HepG2 (cell line): ENCODE data around the gene ZNF384. TPM values are rescaled to one million over a fixed set of nuclear protein-coding genes. Genes with fewer than 3 reads are reported as not detected.

Experiments
- BCL6 ChIP-seq: IDR thresholded peaks from 2 replicates; pipeline ENCODE4 v1.6.1; 2016; ENCODE audit warnings: missing genetic modification reagents, missing compliant biosample characterization
- BORCS8-MEF2B ChIP-seq: sonication (generic); formaldehyde crosslinking; IDR thresholded peaks from 2 replicates; pipeline ENCODE4 v1.8.0; 2022; ENCODE audit warnings: mild to moderate bottlenecking, missing genetic modification reagents
- CCDC6 ChIP-seq: sonication (generic); formaldehyde crosslinking; IDR thresholded peaks from 2 replicates; pipeline ENCODE4 v1.8.1; 2022; ENCODE audit warnings: mild to moderate bottlenecking, missing genetic modification reagents, moderate library complexity
- CHCHD3 ChIP-seq: sonication (generic); formaldehyde crosslinking; IDR thresholded peaks from 2 replicates; pipeline ENCODE4 v1.8.0; 2022; ENCODE audit warnings: mild to moderate bottlenecking, missing genetic modification reagents, moderate library complexity
- FLYWCH1 ChIP-seq: sonication (generic); formaldehyde crosslinking; IDR thresholded peaks from 2 replicates; pipeline ENCODE4 v1.8.1; 2023; ENCODE audit warnings: mild to moderate bottlenecking, missing genetic modification reagents
- GATAD2A ChIP-seq: IDR thresholded peaks from 2 replicates; pipeline ENCODE4 v1.6.1; 2016
- IRF2 ChIP-seq: IDR thresholded peaks from 2 replicates; pipeline ENCODE4 v1.6.1; 2018; ENCODE audit warnings: missing genetic modification reagents, missing compliant biosample characterization
- KDM2A ChIP-seq: sonication (generic); formaldehyde crosslinking; IDR thresholded peaks from 2 replicates; pipeline ENCODE4 v1.4.0; 2020; ENCODE audit warnings: low read depth, missing genetic modification reagents, borderline replicate concordance
- MEIS2 ChIP-seq: sonication (generic); formaldehyde crosslinking; IDR thresholded peaks from 2 replicates; pipeline ENCODE4 v1.9.0; 2021; ENCODE audit warnings: mild to moderate bottlenecking, missing genetic modification reagents
- PHF20 ChIP-seq: sonication (generic); formaldehyde crosslinking; IDR thresholded peaks from 2 replicates; pipeline ENCODE4 v1.5.0; 2020; ENCODE audit warnings: mild to moderate bottlenecking, missing genetic modification reagents
- SALL1 ChIP-seq: sonication (generic); formaldehyde crosslinking; IDR thresholded peaks from 2 replicates; pipeline ENCODE4 v1.8.0; 2022; ENCODE audit warnings: mild to moderate bottlenecking, missing genetic modification reagents
- SMYD3 ChIP-seq: sonication (generic); formaldehyde crosslinking; IDR thresholded peaks from 2 replicates; pipeline ENCODE4 v1.8.1; 2023; ENCODE audit warnings: mild to moderate bottlenecking, missing genetic modification reagents
- ZBTB38 ChIP-seq: sonication (generic); formaldehyde crosslinking; IDR thresholded peaks from 2 replicates; pipeline ENCODE4 v1.5.1; 2020; ENCODE audit warnings: mild to moderate bottlenecking, missing genetic modification reagents
- ZMYM3 ChIP-seq: sonication (generic); formaldehyde crosslinking; IDR thresholded peaks from 2 replicates; pipeline ENCODE4 v1.5.1; 2020; ENCODE audit warnings: mild to moderate bottlenecking, missing genetic modification reagents
- ZNF44 ChIP-seq: sonication (generic); formaldehyde crosslinking; IDR thresholded peaks from 2 replicates; pipeline ENCODE4 v1.5.1; 2020; ENCODE audit warnings: mild to moderate bottlenecking, missing genetic modification reagents
- ZNF660 ChIP-seq: sonication (generic); formaldehyde crosslinking; IDR thresholded peaks from 2 replicates; pipeline ENCODE4 v1.5.1; 2020; ENCODE audit warnings: mild to moderate bottlenecking, low read depth, missing genetic modification reagents, borderline replicate concordance
- ZNF777 ChIP-seq: sonication (generic); formaldehyde crosslinking; IDR thresholded peaks from 2 replicates; pipeline ENCODE4 v1.4.0; 2020; ENCODE audit warnings: missing genetic modification reagents
- ZSCAN29 ChIP-seq: sonication (generic); formaldehyde crosslinking; conservative IDR thresholded peaks from 2 replicates; pipeline ENCODE4 v1.4.0; 2020; ENCODE audit warnings: mild to moderate bottlenecking, missing genetic modification reagents
- polyA plus RNA-seq, 8 experiments: library from polyadenylated mRNA; depleted of rRNA in 3 of 8; stranded (reverse) in 7 of 8; unstranded in 1 of 8; fragments of >200 nt; fragmentation: Illumina TruSeq in 4 of 8; extraction: Trizol in 4 of 8; gene quantifications; 2 replicates each; pipeline versions ENCODE4 v1.2.1 to v1.2.3, GENCODE V29; 2011 to 2016; ENCODE audit warnings: low read depth in 4 of 8, missing spikeins in 1 of 8, mixed read lengths in 1 of 8; ENCODE audit not compliant: insufficient read depth in 1 of 8
- total RNA-seq, 5 experiments: library from RNA; depleted of rRNA; stranded (reverse); fragments of >200 nt; fragmentation: Illumina TruSeq; extraction: Trizol; gene quantifications; 2 replicates each; pipeline ENCODE4 v1.2.3, GENCODE V29; 2016; ENCODE audit warnings: low read depth in 1 of 5
- TF ChIP-seq, protein P1 (sequence below): sonication (generic); formaldehyde crosslinking; IDR thresholded peaks from 2 replicates; pipeline ENCODE4 v1.5.0; 2020; ENCODE audit warnings: missing genetic modification reagents
- TF ChIP-seq, protein P2 (sequence below): sonication (generic); formaldehyde crosslinking; IDR thresholded peaks from 2 replicates; pipeline ENCODE4 v1.4.0; 2020; ENCODE audit warnings: mild to moderate bottlenecking, low read depth, missing genetic modification reagents
- TF ChIP-seq, protein P3 (sequence below): sonication (generic); formaldehyde crosslinking; IDR thresholded peaks from 2 replicates; pipeline ENCODE4 v1.5.0; 2020; ENCODE audit warnings: mild to moderate bottlenecking, missing genetic modification reagents
- TF ChIP-seq, protein P4 (sequence below): sonication (generic); formaldehyde crosslinking; IDR thresholded peaks from 2 replicates; pipeline ENCODE4 v1.4.0; 2020; ENCODE audit warnings: low read depth, missing genetic modification reagents

The ZNF384 gene
- total and polyA plus RNA-seq, 2 of the 13 experiments (the other 11 are each of a cell fraction or from before 2014, with no cell fraction given), result 23.6 to 55.3 TPM

DNA sequence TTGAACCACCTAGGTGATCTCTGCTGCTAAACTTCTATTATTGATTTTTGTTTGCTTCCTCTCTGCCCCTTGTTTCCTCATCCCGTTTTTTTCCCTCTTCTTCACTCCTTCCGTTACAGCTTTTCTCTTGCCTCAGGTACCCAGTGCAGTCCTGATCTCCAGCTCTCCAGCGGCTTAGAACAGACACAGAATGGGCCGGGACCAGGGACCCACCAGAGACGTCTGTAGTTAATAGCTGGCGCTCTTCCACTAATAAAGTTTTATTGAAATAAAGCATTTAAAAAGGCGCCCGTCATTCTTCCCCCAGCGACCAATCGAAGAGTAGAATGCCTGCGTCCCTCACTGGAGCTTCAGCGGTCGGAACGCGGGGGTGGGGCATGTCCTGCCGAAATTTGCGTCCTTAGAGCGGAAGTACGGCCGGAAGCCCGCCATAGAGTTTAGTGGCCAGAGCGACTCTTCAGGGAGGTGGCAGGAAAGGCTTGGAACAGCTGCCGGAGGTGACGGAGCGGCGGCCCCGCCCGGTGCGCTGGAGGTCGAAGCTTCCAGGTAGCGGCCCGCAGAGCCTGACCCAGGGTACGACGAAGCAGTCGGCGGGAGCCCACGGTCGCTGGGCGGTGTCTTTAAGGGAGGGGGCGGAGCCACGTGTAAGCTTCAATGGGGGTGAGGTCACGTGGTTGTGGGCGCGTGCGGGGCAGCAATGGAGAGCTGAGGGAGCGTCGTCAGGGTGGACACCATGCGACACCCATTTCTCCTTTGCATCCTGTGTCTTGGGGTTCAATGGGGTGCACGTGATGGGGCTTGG, 34.6 kb upstream of the ZNF384 start, which contains the start of gene COPS7A (continued):
- TF ChIP-seq FLYWCH1 (CRISPR knock-in tag) (0 out of 2 replicates have a peak, but pooled peaks have one; percentile 92), ZBTB38 (peak; percentile 91), CHCHD3 (CRISPR knock-in tag) (peak; percentile 92; the same call in 1 of the 2 replicates), BCL6 (CRISPR knock-in tag) (no peak; the same call in 1 of the 2 replicates), GATAD2A (CRISPR knock-in tag) (peak; percentile 64; the same call in 1 of the 2 replicates), KDM2A (peak; percentile 79; the same call in 1 of the 2 replicates), PHF20 (CRISPR knock-in tag) (peak; percentile 97), ZNF660 (no peak), ZNF44 (CRISPR knock-in tag) (peak; percentile 76; the same call in 1 of the 2 replicates), ZNF777 (CRISPR knock-in tag) (peak; percentile 70), CCDC6 (CRISPR knock-in tag) (peak; percentile 96), MEIS2 (peak; percentile 48; the same call in 1 of the 2 replicates), ZMYM3 (no peak), BORCS8-MEF2B (CRISPR knock-in tag) (peak; percentile 86), SALL1 (CRISPR knock-in tag) (peak; percentile 92), ZSCAN29 (CRISPR knock-in tag) (no peak), SMYD3 (CRISPR knock-in tag) (no peak), IRF2 (CRISPR knock-in tag) (peak; percentile 72)
- TF ChIP-seq, protein P1, sequence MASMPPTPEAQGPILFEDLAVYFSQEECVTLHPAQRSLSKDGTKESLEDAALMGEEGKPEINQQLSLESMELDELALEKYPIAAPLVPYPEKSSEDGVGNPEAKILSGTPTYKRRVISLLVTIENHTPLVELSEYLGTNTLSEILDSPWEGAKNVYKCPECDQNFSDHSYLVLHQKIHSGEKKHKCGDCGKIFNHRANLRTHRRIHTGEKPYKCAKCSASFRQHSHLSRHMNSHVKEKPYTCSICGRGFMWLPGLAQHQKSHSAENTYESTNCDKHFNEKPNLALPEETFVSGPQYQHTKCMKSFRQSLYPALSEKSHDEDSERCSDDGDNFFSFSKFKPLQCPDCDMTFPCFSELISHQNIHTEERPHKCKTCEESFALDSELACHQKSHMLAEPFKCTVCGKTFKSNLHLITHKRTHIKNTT (CRISPR knock-in tag), result no peak
- TF ChIP-seq, protein P2, sequence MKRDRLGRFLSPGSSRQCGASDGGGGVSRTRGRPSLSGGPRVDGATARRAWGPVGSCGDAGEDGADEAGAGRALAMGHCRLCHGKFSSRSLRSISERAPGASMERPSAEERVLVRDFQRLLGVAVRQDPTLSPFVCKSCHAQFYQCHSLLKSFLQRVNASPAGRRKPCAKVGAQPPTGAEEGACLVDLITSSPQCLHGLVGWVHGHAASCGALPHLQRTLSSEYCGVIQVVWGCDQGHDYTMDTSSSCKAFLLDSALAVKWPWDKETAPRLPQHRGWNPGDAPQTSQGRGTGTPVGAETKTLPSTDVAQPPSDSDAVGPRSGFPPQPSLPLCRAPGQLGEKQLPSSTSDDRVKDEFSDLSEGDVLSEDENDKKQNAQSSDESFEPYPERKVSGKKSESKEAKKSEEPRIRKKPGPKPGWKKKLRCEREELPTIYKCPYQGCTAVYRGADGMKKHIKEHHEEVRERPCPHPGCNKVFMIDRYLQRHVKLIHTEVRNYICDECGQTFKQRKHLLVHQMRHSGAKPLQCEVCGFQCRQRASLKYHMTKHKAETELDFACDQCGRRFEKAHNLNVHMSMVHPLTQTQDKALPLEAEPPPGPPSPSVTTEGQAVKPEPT, result peak; percentile 83; the same call in 1 of the 2 replicates
- TF ChIP-seq, protein P3, sequence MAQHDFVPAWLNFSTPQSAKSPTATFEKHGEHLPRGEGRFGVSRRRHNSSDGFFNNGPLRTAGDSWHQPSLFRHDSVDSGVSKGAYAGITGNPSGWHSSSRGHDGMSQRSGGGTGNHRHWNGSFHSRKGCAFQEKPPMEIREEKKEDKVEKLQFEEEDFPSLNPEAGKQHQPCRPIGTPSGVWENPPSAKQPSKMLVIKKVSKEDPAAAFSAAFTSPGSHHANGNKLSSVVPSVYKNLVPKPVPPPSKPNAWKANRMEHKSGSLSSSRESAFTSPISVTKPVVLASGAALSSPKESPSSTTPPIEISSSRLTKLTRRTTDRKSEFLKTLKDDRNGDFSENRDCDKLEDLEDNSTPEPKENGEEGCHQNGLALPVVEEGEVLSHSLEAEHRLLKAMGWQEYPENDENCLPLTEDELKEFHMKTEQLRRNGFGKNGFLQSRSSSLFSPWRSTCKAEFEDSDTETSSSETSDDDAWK (CRISPR knock-in tag), result no peak
- TF ChIP-seq, protein P4, sequence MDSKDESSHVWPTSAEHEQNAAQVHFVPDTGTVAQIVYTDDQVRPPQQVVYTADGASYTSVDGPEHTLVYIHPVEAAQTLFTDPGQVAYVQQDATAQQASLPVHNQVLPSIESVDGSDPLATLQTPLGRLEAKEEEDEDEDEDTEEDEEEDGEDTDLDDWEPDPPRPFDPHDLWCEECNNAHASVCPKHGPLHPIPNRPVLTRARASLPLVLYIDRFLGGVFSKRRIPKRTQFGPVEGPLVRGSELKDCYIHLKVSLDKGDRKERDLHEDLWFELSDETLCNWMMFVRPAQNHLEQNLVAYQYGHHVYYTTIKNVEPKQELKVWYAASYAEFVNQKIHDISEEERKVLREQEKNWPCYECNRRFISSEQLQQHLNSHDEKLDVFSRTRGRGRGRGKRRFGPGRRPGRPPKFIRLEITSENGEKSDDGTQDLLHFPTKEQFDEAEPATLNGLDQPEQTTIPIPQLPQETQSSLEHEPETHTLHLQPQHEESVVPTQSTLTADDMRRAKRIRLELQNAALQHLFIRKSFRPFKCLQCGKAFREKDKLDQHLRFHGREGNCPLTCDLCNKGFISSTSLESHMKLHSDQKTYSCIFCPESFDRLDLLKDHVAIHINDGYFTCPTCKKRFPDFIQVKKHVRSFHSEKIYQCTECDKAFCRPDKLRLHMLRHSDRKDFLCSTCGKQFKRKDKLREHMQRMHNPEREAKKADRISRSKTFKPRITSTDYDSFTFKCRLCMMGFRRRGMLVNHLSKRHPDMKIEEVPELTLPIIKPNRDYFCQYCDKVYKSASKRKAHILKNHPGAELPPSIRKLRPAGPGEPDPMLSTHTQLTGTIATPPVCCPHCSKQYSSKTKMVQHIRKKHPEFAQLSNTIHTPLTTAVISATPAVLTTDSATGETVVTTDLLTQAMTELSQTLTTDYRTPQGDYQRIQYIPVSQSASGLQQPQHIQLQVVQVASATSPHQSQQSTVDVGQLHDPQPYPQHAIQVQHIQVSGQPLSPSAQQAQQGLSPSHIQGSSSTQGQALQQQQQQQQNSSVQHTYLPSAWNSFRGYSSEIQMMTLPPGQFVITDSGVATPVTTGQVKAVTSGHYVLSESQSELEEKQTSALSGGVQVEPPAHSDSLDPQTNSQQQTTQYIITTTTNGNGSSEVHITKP (CRISPR knock-in tag), result peak; percentile 79
